Panc1 (cell line): Measurements from ENCODE around the gene PRKAG2. TPM values are rescaled to one million over a fixed set of nuclear protein-coding genes. Genes with fewer than 3 reads are reported as not detected.

ENCODE experiments used
- ATAC-seq: fragments of 200-7000 bp; cut with Tn5 transposase; 2 replicates; pipeline ENCODE4 v1.9.1; 2020; ENCODE audit warnings: mild to moderate bottlenecking, moderate library complexity
- BruUV-seq: library from RNA; stranded (reverse); fragments of 400-500 nt; replicated peaks from 2 replicates; lab custom pipeline; 2021; lab: Mats Ljungman, UMichigan
- CTCF ChIA-PET: fragments of 300-600 bp; sonication (Branson Sonifier 250); formaldehyde crosslinking; loops from one replicate; lab custom pipeline; 2022; ENCODE audit warnings: antibody characterized with exemption; lab: Charles Lee
- POLR2A ChIA-PET: fragments of 300-600 bp; sonication (Branson Sonifier 250); formaldehyde crosslinking; loops from one replicate; lab custom pipeline; 2022; ENCODE audit warnings: antibody characterized with exemption; lab: Charles Lee
- DNase-seq: peaks from one replicate; pipeline ENCODE4 v3.0.0-alpha.2; 2010; ENCODE audit warnings: low read depth, low spot score
- H3K27ac ChIP-seq: 2 replicates; pipeline ENCODE4 v1.5.1; 2011; ENCODE audit warnings: mild to moderate bottlenecking, low read length, inconsistent platforms
- H3K27me3 ChIP-seq: fragments of 200-500 bp; sonication (Bioruptor generic); 2 replicates; pipeline ENCODE4 v1.6.0; 2014; ENCODE audit warnings: low read length, inconsistent platforms; ENCODE audit not compliant: control insufficient read depth, insufficient read depth
- H3K36me3 ChIP-seq: fragments of 200-500 bp; sonication (Bioruptor generic); 2 replicates; pipeline ENCODE4 v1.5.1; 2014; ENCODE audit warnings: inconsistent platforms, mild to moderate bottlenecking, low read length, moderate library complexity; ENCODE audit not compliant: control insufficient read depth, insufficient read depth
- H3K4me1 ChIP-seq: 2 replicates; pipeline ENCODE4 v1.5.1; 2011; ENCODE audit warnings: inconsistent platforms, mild to moderate bottlenecking, low read length, moderate library complexity; ENCODE audit not compliant: control insufficient read depth, insufficient read depth
- H3K4me3 ChIP-seq, 2 experiments: 2 replicates each; pipeline ENCODE4 v1.5.1; 2011 to 2012; ENCODE audit warnings: low read depth in 2 of 2, low read length in 2 of 2, mild to moderate bottlenecking in 2 of 2, inconsistent platforms in 1 of 2, moderate library complexity in 1 of 2
- H3K9me3 ChIP-seq: fragments of 200-500 bp; sonication (Bioruptor generic); 2 replicates; pipeline ENCODE4 v1.5.1; 2014; ENCODE audit warnings: low read depth, mild to moderate bottlenecking, inconsistent platforms, low read length, moderate library complexity; ENCODE audit not compliant: control insufficient read depth, insufficient read depth
- POLR2AphosphoS5 ChIP-seq: IDR thresholded peaks from 2 replicates; pipeline ENCODE4 v1.6.1; 2012; ENCODE audit warnings: mild to moderate bottlenecking, low read depth, low read length, moderate library complexity
- REST ChIP-seq, 2 experiments: IDR thresholded peaks; 2 replicates each; pipeline ENCODE4 v1.6.1; 2011 to 2012; ENCODE audit warnings: low read depth in 2 of 2, control low read depth in 1 of 2, low read length in 1 of 2, mild to moderate bottlenecking in 1 of 2, moderate library complexity in 1 of 2; ENCODE audit not compliant: insufficient read depth in 1 of 2
- SIN3A ChIP-seq: IDR thresholded peaks from 2 replicates; pipeline ENCODE4 v1.6.1; 2012; ENCODE audit warnings: low read depth, mild to moderate bottlenecking, low read length, moderate library complexity, borderline replicate concordance; ENCODE audit not compliant: insufficient read depth
- TCF7L2 ChIP-seq: IDR thresholded peaks from 2 replicates; pipeline ENCODE4 v1.6.1; 2011; ENCODE audit warnings: mild to moderate bottlenecking, low read depth, low read length, inconsistent platforms
- in situ Hi-C: cut with HindIII; loops from 2 replicates; pipeline ENCODE4 v1.10.0; 2016; ENCODE audit warnings: low sequenced_read_pairs, low pct_unique_long_range_greater_than_20kb
- intact Hi-C: fragments of 100-400 bp; cut with micrococcal nuclease; formaldehyde crosslinking; loops from one replicate; pipeline ENCODE4 v1.10.0; 2022; ENCODE audit not compliant: unreplicated experiment
- total RNA-seq: library from RNA; stranded (reverse); gene quantifications from one replicate; pipeline ENCODE4 v1.2.1, GENCODE V29; 2021; ENCODE audit not compliant: unreplicated experiment
- TF ChIP-seq, protein P1 (sequence below): fragments of 450-650 bp; IDR thresholded peaks from 2 replicates; pipeline ENCODE4 v1.5.1; 2017; ENCODE audit warnings: mild to moderate bottlenecking

PRKAG2 gene
- total RNA-seq, 1 experiment from 2014 or later, result 71.6 TPM

GRCh38 chr7:151817315-151817690 lies 59.6 kb downstream of the PRKAG2 start:
- Histone ChIP-seq H3K36me3 (no peaks in the 10 kb centered on the region), H3K9me3 (no peaks in the 10 kb centered on the region), H3K4me3 (no peak overlapping the region), H3K27me3 (no peaks in the 10 kb centered on the region), H3K4me1 (no peaks in the 10 kb centered on the region), H3K27ac (no peak overlapping the region)
- intact Hi-C loops (no loop called here), in situ Hi-C loops (no loop called here)
- CTCF ChIA-PET, result no interaction called here
- POLR2A ChIA-PET, result no interaction called here
- BruUV-seq, result no TSS peak
- no peak for TF ChIP-seq POLR2AphosphoS5
- TF ChIP-seq SIN3A, result no peak
- TF ChIP-seq REST (IDR thresholded peaks at IDR 0.05; ENCODE audit: insufficient read depth in 1 of 2, low read depth in 2 of 2, low read length in 1 of 2), result no peak
- TF ChIP-seq, protein P1, sequence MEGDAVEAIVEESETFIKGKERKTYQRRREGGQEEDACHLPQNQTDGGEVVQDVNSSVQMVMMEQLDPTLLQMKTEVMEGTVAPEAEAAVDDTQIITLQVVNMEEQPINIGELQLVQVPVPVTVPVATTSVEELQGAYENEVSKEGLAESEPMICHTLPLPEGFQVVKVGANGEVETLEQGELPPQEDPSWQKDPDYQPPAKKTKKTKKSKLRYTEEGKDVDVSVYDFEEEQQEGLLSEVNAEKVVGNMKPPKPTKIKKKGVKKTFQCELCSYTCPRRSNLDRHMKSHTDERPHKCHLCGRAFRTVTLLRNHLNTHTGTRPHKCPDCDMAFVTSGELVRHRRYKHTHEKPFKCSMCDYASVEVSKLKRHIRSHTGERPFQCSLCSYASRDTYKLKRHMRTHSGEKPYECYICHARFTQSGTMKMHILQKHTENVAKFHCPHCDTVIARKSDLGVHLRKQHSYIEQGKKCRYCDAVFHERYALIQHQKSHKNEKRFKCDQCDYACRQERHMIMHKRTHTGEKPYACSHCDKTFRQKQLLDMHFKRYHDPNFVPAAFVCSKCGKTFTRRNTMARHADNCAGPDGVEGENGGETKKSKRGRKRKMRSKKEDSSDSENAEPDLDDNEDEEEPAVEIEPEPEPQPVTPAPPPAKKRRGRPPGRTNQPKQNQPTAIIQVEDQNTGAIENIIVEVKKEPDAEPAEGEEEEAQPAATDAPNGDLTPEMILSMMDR, result no peak
- no peak for TF ChIP-seq TCF7L2
- ATAC-seq (no peak), DNase-seq (no peak)

DNA sequence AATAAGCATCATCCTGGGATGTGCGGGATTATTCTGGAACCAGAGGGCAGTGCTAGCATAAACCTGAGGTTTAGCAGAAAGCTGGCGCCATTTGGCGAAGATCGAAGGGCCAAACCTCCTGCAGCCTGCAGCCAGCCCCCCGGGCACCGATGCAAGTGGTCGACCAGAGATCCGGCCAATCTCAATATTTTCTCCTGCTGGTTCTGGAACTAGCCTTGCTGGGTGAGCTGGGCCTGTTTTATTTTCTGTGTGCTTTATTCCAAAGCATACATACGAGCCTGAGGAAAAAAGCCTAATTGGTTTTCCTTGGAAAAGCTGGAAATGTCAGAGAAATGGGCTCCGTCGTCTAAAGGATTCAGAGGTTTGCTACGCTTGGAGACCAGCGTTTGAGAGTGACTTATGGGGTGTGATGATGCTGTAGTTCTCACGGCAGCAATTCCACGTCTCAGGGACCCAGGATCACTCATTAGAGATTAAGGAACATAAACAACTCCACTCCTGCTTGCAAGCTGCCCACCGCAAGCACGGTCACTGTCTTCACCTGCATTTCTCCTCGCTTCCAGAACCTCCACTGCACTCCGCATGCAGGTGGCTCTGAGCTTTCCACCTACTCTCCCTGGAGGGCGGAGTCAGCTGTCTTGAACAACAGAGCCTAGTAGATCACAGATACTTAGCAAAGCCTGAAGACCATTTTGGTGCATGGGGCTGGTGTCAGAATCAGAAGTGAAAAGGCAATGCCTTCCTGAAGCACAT lies 60.2 kb downstream of the PRKAG2 start:
- DNase-seq, result no peak
- ATAC-seq, result no peak
- POLR2A ChIA-PET, result no interaction called here
- intact Hi-C loops (no loop called here), in situ Hi-C loops (no loop called here)
- H3K4me3 ChIP-seq, result no peak overlapping the region
- H3K27me3 ChIP-seq, result no peaks in the 10 kb centered on the region
- H3K36me3 ChIP-seq, result no peaks in the 10 kb centered on the region
- H3K9me3 ChIP-seq, result no peaks in the 10 kb centered on the region
- no peak for TF ChIP-seq REST (IDR thresholded peaks at IDR 0.05; ENCODE audit: insufficient read depth in 1 of 2, low read depth in 2 of 2, low read length in 1 of 2)
- TF ChIP-seq POLR2AphosphoS5, result no peak
- TF ChIP-seq, protein P1, result no peak
- no peak for TF ChIP-seq SIN3A
- no peak for TF ChIP-seq TCF7L2
- H3K27ac ChIP-seq, result no peak overlapping the region
- no peaks in the 10 kb centered on the region for H3K4me1 ChIP-seq
- BruUV-seq, result no TSS peak
- CTCF ChIA-PET, result no interaction called here
